ENCODE data around the gene TRDMT1. TPM values are rescaled to one million over a fixed set of nuclear protein-coding genes. Genes with fewer than 3 reads are reported as not detected.

The TRDMT1 gene
- total RNA-seq, 1 donor from 2014 or later = 5.9 TPM

DNA sequence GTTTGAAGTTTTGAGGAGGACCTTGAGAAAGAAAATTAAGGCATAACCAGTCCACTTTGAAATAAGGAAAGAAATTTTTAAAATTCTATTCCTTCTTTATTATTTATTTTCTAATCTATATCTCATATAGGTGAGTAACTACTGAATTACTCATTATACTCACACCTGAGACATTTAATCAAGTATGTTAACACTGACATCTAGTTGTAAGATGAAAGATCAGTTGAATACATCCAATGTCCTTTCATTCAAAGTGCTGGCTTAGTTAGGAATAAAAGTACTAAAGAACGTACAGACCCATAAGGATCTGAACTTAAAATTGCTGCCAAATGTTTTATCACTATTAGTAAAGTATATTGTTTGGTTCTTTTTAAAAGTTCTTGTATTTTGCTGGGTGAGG lies 23.5 kb downstream of the TRDMT1 start:
- H3K27me3 ChIP-seq (ENCODE audit: insufficient read depth, low read length) = no peaks in the 10 kb centered on the region
- no peaks in the 10 kb centered on the region for H4K20me1 ChIP-seq (ENCODE audit: insufficient read depth, low read length)
- no peak overlapping the region for H3K27ac ChIP-seq (ENCODE audit: low read depth, low read length)
- Mint-ChIP-seq H3K9me3 (ENCODE audit: unreplicated experiment) (no peaks in the 10 kb centered on the region), H3K36me3 (ENCODE audit: low read depth, unreplicated experiment) (no peaks in the 10 kb centered on the region), H3K4me3 (ENCODE audit: unreplicated experiment) (no peak overlapping the region), H3K27ac (ENCODE audit: unreplicated experiment) (no peak overlapping the region), H3K4me1 (ENCODE audit: low read depth, unreplicated experiment) (peaks cover 26% of the 10 kb centered on the region), H3K27me3 (ENCODE audit: low read depth, unreplicated experiment) (no peaks in the 10 kb centered on the region)
- H3K4me3 ChIP-seq (ENCODE audit: insufficient read depth, low read depth, low read length) = no peak overlapping the region
- H3K4me2 ChIP-seq (ENCODE audit: low read length) = no peak overlapping the region
- H3K4me1 ChIP-seq (ENCODE audit: insufficient read depth, low read length) = peaks cover 10% of the 10 kb centered on the region
- H3K79me2 ChIP-seq (ENCODE audit: insufficient read depth, low read length) = no peaks in the 10 kb centered on the region
- no peak for DNase-seq (ENCODE audit: low read depth)
- no peaks in the 10 kb centered on the region for H3K9me3 ChIP-seq (ENCODE audit: insufficient read depth, low read depth, low read length)
- TF ChIP-seq EZH2 (IDR thresholded peaks at IDR 0.05; ENCODE audit: insufficient read depth, low read length) = no peak
- TF ChIP-seq, protein P1, sequence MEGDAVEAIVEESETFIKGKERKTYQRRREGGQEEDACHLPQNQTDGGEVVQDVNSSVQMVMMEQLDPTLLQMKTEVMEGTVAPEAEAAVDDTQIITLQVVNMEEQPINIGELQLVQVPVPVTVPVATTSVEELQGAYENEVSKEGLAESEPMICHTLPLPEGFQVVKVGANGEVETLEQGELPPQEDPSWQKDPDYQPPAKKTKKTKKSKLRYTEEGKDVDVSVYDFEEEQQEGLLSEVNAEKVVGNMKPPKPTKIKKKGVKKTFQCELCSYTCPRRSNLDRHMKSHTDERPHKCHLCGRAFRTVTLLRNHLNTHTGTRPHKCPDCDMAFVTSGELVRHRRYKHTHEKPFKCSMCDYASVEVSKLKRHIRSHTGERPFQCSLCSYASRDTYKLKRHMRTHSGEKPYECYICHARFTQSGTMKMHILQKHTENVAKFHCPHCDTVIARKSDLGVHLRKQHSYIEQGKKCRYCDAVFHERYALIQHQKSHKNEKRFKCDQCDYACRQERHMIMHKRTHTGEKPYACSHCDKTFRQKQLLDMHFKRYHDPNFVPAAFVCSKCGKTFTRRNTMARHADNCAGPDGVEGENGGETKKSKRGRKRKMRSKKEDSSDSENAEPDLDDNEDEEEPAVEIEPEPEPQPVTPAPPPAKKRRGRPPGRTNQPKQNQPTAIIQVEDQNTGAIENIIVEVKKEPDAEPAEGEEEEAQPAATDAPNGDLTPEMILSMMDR (IDR thresholded peaks at IDR 0.05; ENCODE audit: insufficient read depth, low read depth, low read length) = no peak
- H3K36me3 ChIP-seq (ENCODE audit: insufficient read depth, low read length) = no peaks in the 10 kb centered on the region
- FAIRE-seq = no peak
- H3K9ac ChIP-seq (ENCODE audit: low read length) = no peak overlapping the region
- no peak overlapping the region for H2AFZ ChIP-seq (ENCODE audit: low read depth, low read length)

DNA sequence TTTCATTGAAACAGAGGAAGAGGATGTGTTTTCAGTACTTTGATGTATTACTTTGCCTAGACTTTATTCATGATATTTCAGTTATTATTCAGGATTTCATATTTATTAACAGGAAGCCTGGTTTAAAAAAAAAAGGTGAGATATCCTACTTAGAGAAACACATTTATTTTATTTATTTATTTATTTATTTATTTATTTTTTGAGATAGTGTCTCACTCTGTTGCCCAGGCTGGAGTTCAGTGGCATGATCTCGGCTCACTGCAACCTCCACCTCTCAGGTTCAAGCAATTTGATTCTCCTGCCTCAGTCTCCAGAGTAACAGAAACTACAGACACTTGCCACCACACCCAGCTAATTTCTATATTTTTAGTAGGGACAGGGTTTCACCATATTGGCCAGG lies 24.5 kb downstream of the TRDMT1 start:
- Mint-ChIP-seq H3K27me3 (ENCODE audit: low read depth, unreplicated experiment) (no peaks in the 10 kb centered on the region), H3K27ac (ENCODE audit: unreplicated experiment) (no peak overlapping the region), H3K4me1 (ENCODE audit: low read depth, unreplicated experiment) (peaks cover 26% of the 10 kb centered on the region), H3K9me3 (ENCODE audit: unreplicated experiment) (no peaks in the 10 kb centered on the region), H3K4me3 (ENCODE audit: unreplicated experiment) (no peak overlapping the region), H3K36me3 (ENCODE audit: low read depth, unreplicated experiment) (no peaks in the 10 kb centered on the region)
- no peaks in the 10 kb centered on the region for H3K79me2 ChIP-seq (ENCODE audit: insufficient read depth, low read length)
- DNase-seq (ENCODE audit: low read depth) = no peak
- H4K20me1 ChIP-seq (ENCODE audit: insufficient read depth, low read length) = no peaks in the 10 kb centered on the region
- H3K27ac ChIP-seq (ENCODE audit: low read depth, low read length) = no peak overlapping the region
- TF ChIP-seq, protein P1 (IDR thresholded peaks at IDR 0.05; ENCODE audit: insufficient read depth, low read depth, low read length) = no peak
- TF ChIP-seq EZH2 (IDR thresholded peaks at IDR 0.05; ENCODE audit: insufficient read depth, low read length) = no peak
- no peaks in the 10 kb centered on the region for H3K27me3 ChIP-seq (ENCODE audit: insufficient read depth, low read length)
- H3K4me1 ChIP-seq (ENCODE audit: insufficient read depth, low read length) = peaks cover 10% of the 10 kb centered on the region
- no peak overlapping the region for H3K9ac ChIP-seq (ENCODE audit: low read length)
- no peak overlapping the region for H3K4me3 ChIP-seq (ENCODE audit: insufficient read depth, low read depth, low read length)
- H3K4me2 ChIP-seq (ENCODE audit: low read length) = no peak overlapping the region
- FAIRE-seq = peak; percentile 60
- no peak overlapping the region for H2AFZ ChIP-seq (ENCODE audit: low read depth, low read length)
- no peaks in the 10 kb centered on the region for H3K36me3 ChIP-seq (ENCODE audit: insufficient read depth, low read length)
- H3K9me3 ChIP-seq (ENCODE audit: insufficient read depth, low read depth, low read length) = no peaks in the 10 kb centered on the region

DNA sequence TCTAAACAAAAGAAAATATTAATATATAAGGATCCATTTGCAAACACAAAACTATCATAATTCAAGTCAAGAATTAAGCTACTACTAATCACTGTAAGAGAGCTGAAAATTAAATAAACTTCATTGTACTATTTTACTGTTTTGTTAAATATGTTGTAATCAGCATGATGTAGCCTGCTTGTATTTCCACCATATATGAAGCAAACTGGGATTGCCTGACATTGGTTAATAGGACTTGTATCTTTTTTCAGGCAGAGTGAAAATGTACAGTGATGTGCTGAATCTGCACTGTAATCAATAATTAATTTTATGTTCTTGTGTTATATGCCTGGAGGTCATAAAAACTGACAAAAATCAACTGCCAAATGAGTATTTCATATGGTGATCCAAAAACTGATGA lies 25.4 kb downstream of the TRDMT1 start:
- no peak overlapping the region for H2AFZ ChIP-seq (ENCODE audit: low read depth, low read length)
- no peak overlapping the region for H3K4me3 ChIP-seq (ENCODE audit: insufficient read depth, low read depth, low read length)
- H4K20me1 ChIP-seq (ENCODE audit: insufficient read depth, low read length) = no peaks in the 10 kb centered on the region
- no peaks in the 10 kb centered on the region for H3K9me3 Mint-ChIP-seq (ENCODE audit: unreplicated experiment)
- H3K4me2 ChIP-seq (ENCODE audit: low read length) = no peak overlapping the region
- no peak overlapping the region for H3K27ac Mint-ChIP-seq (ENCODE audit: unreplicated experiment)
- H3K27ac ChIP-seq (ENCODE audit: low read depth, low read length) = peak overlapping the region; percentile 16
- H3K4me3 Mint-ChIP-seq (ENCODE audit: unreplicated experiment) = no peak overlapping the region
- H3K4me1 Mint-ChIP-seq (ENCODE audit: low read depth, unreplicated experiment) = peaks cover 24% of the 10 kb centered on the region
- no peaks in the 10 kb centered on the region for H3K36me3 ChIP-seq (ENCODE audit: insufficient read depth, low read length)
- no peak overlapping the region for H3K9ac ChIP-seq (ENCODE audit: low read length)
- no peaks in the 10 kb centered on the region for H3K9me3 ChIP-seq (ENCODE audit: insufficient read depth, low read depth, low read length)
- peaks cover 13% of the 10 kb centered on the region for H3K4me1 ChIP-seq (ENCODE audit: insufficient read depth, low read length)
- DNase-seq (ENCODE audit: low read depth) (no peak), FAIRE-seq (no peak)
- TF ChIP-seq, protein P1 (IDR thresholded peaks at IDR 0.05; ENCODE audit: insufficient read depth, low read depth, low read length) = no peak
- TF ChIP-seq EZH2 (IDR thresholded peaks at IDR 0.05; ENCODE audit: insufficient read depth, low read length) = no peak
- no peaks in the 10 kb centered on the region for H3K27me3 ChIP-seq (ENCODE audit: insufficient read depth, low read length)
- no peaks in the 10 kb centered on the region for H3K36me3 Mint-ChIP-seq (ENCODE audit: low read depth, unreplicated experiment)
- H3K27me3 Mint-ChIP-seq (ENCODE audit: low read depth, unreplicated experiment) = no peaks in the 10 kb centered on the region
- H3K79me2 ChIP-seq (ENCODE audit: insufficient read depth, low read length) = no peaks in the 10 kb centered on the region
